B cell (primary cell): Measurements from ENCODE around the gene PRDX3.

Experiments
- EZH2 ChIP-seq: IDR thresholded peaks from 2 replicates; pipeline ENCODE4 v1.6.1; 2012; ENCODE audit warnings: borderline replicate concordance, low read depth, mild to moderate bottlenecking, moderate library complexity, low read length; ENCODE audit not compliant: insufficient read depth, poor library complexity, severe bottlenecking
- TF ChIP-seq, protein P1 (sequence below): fragments of 200-600 bp; IDR thresholded peaks from one replicate; pipeline ENCODE4 v1.8.0; 2022; ENCODE audit warnings: antibody characterized with exemption, mild to moderate bottlenecking

DNA sequence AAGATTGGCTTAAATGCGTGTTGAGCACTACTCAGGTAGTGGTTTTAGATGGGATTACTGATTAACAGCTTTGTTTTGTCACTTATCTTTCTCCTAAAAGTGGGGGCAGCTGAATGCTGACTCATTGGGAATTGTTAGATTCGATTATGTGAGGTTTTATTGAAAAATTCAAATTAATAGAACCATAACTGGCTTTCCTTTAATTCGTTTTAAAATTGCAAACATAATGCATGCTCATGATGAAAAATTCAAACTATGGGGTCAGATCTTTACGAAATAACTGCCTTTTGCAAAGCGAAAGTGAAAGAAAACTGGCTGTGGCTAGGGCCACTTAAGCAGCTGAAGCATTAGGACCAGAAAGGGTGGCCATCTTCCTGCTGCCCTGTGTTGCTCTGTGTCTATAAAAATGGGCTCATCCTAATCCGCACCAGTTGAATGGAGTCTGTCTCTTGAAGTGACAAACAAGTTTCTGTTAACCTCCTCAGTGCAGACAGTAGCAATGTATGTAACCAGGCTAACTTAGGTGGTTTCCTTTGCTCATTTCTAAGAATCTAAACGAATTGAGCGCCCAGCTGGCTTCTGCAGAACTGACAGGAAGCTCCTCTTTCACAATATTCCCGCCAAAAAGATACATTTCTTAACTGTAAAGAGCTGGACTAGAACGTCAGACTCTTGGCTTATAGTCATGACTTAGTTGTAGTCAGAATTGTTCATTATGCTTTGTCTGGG is 46.9 kb downstream of the PRDX3 start:
- TF ChIP-seq, protein P1, sequence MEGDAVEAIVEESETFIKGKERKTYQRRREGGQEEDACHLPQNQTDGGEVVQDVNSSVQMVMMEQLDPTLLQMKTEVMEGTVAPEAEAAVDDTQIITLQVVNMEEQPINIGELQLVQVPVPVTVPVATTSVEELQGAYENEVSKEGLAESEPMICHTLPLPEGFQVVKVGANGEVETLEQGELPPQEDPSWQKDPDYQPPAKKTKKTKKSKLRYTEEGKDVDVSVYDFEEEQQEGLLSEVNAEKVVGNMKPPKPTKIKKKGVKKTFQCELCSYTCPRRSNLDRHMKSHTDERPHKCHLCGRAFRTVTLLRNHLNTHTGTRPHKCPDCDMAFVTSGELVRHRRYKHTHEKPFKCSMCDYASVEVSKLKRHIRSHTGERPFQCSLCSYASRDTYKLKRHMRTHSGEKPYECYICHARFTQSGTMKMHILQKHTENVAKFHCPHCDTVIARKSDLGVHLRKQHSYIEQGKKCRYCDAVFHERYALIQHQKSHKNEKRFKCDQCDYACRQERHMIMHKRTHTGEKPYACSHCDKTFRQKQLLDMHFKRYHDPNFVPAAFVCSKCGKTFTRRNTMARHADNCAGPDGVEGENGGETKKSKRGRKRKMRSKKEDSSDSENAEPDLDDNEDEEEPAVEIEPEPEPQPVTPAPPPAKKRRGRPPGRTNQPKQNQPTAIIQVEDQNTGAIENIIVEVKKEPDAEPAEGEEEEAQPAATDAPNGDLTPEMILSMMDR = no peak
- TF ChIP-seq EZH2 = no peak
